Measurements from ENCODE around the gene UBTD2. TPM values are rescaled to one million over a fixed set of nuclear protein-coding genes. Genes with fewer than 3 reads are reported as not detected.
"Not testable (repeated sequence)": the region's sequence is repeated elsewhere in the genome, so short reads cannot be mapped to it uniquely, and the experiment has no call there.

Gene UBTD2
- total and polyA plus RNA-seq, 2 experiments from 2014 or later, result 17.9 to 46.3 TPM

GRCh38 chr5:172200476-172200875 is 83.1 kb downstream of the UBTD2 start (continued):
- TF ChIP-seq, protein P1, sequence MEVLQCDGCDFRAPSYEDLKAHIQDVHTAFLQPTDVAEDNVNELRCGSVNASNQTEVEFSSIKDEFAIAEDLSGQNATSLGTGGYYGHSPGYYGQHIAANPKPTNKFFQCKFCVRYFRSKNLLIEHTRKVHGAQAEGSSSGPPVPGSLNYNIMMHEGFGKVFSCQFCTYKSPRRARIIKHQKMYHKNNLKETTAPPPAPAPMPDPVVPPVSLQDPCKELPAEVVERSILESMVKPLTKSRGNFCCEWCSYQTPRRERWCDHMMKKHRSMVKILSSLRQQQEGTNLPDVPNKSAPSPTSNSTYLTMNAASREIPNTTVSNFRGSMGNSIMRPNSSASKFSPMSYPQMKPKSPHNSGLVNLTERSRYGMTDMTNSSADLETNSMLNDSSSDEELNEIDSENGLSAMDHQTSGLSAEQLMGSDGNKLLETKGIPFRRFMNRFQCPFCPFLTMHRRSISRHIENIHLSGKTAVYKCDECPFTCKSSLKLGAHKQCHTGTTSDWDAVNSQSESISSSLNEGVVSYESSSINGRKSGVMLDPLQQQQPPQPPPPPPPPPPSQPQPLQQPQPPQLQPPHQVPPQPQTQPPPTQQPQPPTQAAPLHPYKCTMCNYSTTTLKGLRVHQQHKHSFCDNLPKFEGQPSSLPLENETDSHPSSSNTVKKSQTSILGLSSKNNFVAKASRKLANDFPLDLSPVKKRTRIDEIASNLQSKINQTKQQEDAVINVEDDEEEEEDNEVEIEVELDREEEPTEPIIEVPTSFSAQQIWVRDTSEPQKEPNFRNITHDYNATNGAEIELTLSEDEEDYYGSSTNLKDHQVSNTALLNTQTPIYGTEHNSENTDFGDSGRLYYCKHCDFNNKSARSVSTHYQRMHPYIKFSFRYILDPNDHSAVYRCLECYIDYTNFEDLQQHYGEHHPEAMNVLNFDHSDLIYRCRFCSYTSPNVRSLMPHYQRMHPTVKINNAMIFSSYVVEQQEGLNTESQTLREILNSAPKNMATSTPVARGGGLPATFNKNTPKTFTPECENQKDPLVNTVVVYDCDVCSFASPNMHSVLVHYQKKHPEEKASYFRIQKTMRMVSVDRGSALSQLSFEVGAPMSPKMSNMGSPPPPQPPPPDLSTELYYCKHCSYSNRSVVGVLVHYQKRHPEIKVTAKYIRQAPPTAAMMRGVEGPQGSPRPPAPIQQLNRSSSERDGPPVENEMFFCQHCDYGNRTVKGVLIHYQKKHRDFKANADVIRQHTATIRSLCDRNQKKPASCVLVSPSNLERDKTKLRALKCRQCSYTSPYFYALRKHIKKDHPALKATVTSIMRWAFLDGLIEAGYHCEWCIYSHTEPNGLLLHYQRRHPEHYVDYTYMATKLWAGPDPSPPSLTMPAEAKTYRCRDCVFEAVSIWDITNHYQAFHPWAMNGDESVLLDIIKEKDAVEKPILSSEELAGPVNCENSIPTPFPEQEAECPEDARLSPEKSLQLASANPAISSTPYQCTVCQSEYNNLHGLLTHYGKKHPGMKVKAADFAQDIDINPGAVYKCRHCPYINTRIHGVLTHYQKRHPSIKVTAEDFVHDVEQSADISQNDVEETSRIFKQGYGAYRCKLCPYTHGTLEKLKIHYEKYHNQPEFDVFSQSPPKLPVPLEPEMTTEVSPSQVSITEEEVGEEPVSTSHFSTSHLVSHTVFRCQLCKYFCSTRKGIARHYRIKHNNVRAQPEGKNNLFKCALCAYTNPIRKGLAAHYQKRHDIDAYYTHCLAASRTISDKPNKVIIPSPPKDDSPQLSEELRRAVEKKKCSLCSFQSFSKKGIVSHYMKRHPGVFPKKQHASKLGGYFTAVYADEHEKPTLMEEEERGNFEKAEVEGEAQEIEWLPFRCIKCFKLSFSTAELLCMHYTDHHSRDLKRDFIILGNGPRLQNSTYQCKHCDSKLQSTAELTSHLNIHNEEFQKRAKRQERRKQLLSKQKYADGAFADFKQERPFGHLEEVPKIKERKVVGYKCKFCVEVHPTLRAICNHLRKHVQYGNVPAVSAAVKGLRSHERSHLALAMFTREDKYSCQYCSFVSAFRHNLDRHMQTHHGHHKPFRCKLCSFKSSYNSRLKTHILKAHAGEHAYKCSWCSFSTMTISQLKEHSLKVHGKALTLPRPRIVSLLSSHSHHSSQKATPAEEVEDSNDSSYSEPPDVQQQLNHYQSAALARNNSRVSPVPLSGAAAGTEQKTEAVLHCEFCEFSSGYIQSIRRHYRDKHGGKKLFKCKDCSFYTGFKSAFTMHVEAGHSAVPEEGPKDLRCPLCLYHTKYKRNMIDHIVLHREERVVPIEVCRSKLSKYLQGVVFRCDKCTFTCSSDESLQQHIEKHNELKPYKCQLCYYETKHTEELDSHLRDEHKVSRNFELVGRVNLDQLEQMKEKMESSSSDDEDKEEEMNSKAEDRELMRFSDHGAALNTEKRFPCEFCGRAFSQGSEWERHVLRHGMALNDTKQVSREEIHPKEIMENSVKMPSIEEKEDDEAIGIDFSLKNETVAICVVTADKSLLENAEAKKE (CRISPR knock-in tag; IDR thresholded peaks at IDR 0.05), result no peak
- no peak for TF ChIP-seq NANOG (IDR thresholded peaks at IDR 0.05; ENCODE audit: borderline replicate concordance)

DNA sequence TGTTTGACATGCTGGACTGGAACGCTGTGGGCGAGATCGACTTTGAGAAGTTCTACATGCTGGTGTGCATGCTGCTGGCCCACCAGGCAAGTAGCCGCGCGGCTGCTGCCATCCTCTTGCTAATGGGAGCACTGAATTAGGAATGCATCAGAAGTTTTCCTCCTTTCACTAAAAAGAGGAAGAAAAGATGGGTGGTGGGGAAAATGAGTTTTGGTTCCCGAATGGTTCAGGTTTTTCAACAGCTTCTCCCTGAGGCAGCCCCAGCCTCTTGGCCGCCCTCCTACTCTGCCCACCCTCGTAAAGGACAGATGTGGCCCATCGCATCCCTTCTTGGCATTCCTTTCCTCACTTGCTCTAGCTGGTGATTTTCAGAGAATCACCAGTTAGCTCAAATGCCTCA is 84.1 kb downstream of the UBTD2 start:
- no peaks in the 10 kb centered on the region for H3K27me3 ChIP-seq (ENCODE audit: insufficient read depth)
- no peak for DNase-seq (ENCODE audit: low spot score)
- no peaks in the 10 kb centered on the region for H3F3A ChIP-seq (replicated peaks; ENCODE audit: low read depth)
- no peak overlapping the region for H3K4me2 ChIP-seq
- H3K27ac ChIP-seq (ENCODE audit: low read depth), result no peak overlapping the region
- TF ChIP-seq STAT1 (IDR thresholded peaks at IDR 0.05; ENCODE audit: unreplicated experiment) (no peak), EZH2phosphoT487 (IDR thresholded peaks at IDR 0.05; ENCODE audit: unreplicated experiment) (no peak), REST (IDR thresholded peaks at IDR 0.05; ENCODE audit: unreplicated experiment) (no peak), ZNF114 (CRISPR knock-in tag; IDR thresholded peaks at IDR 0.05) (no peak), NANOG (IDR thresholded peaks at IDR 0.05; ENCODE audit: borderline replicate concordance) (no peak), ZNF331 (CRISPR knock-in tag; IDR thresholded peaks at IDR 0.05; ENCODE audit: low read depth) (no peak)
- no peaks in the 10 kb centered on the region for H3K4me1 ChIP-seq (ENCODE audit: insufficient read depth)
- peaks cover 4% of the 10 kb centered on the region; the same call in 1 of the 2 replicates for H3K9me2 ChIP-seq (ENCODE audit: insufficient read depth)
- no peak overlapping the region for H3K4me3 Mint-ChIP-seq
- ATAC-seq, result no peak
- H3K4me3 ChIP-seq, result no peak overlapping the region
- peaks cover 10% of the 10 kb centered on the region for H3K27me3 Mint-ChIP-seq (ENCODE audit: insufficient read depth, low read depth, poor library complexity)
- H3K27ac Mint-ChIP-seq, result no peak overlapping the region
- peaks cover 4% of the 10 kb centered on the region; the same call in 1 of the 3 replicates for H3K9me3 Mint-ChIP-seq
- no peaks in the 10 kb centered on the region for H3K36me3 ChIP-seq (ENCODE audit: insufficient read depth)
- H3K79me2 ChIP-seq (replicated peaks; ENCODE audit: insufficient read depth), result no peaks in the 10 kb centered on the region
- peaks cover 6% of the 10 kb centered on the region; the same call in 1 of the 3 replicates for H3K36me3 Mint-ChIP-seq (ENCODE audit: low read depth)
- no peak overlapping the region for H2AFZ ChIP-seq
- no peaks in the 10 kb centered on the region; the same call in 1 of the 2 replicates for H4K20me1 ChIP-seq (replicated peaks; ENCODE audit: insufficient read depth)
- H3K4me1 Mint-ChIP-seq, result no peaks in the 10 kb centered on the region

GRCh38 chr5:172197775-172198174 is 85.8 kb downstream of the UBTD2 start:
- H3K36me3 ChIP-seq (ENCODE audit: insufficient read depth); H3K4me3 ChIP-seq; H3K27ac ChIP-seq (ENCODE audit: low read depth); H3K4me2 ChIP-seq; H3K4me3 Mint-ChIP-seq; H3K36me3 Mint-ChIP-seq (ENCODE audit: low read depth); ATAC-seq; DNase-seq (ENCODE audit: low spot score); H4K20me1 ChIP-seq (replicated peaks; ENCODE audit: insufficient read depth); H2AFZ ChIP-seq; H3K27ac Mint-ChIP-seq; H3K9me3 Mint-ChIP-seq; H3K27me3 ChIP-seq (ENCODE audit: insufficient read depth); H3K9me2 ChIP-seq (ENCODE audit: insufficient read depth); H3K79me2 ChIP-seq (replicated peaks; ENCODE audit: insufficient read depth); H3K4me1 ChIP-seq (ENCODE audit: insufficient read depth); H3F3A ChIP-seq (replicated peaks; ENCODE audit: low read depth); H3K4me1 Mint-ChIP-seq: not testable (repeated sequence)
- peaks cover 10% of the 10 kb centered on the region for H3K27me3 Mint-ChIP-seq (ENCODE audit: insufficient read depth, low read depth, poor library complexity)

All from GM23338 (cell line).